OCI-LY1 (cell line): ENCODE measurements around the gene OSBPL5.

Experiments used
- H2AFZ ChIP-seq: fragments of 200-600 bp; sonication (generic), shearing (Covaris generic); 2 replicates; pipeline ENCODE4 v1.6.0; 2014; ENCODE audit warnings: antibody characterized with exemption, mild to moderate bottlenecking, low read length
- H3F3A ChIP-seq: fragments of 200-600 bp; sonication (generic), shearing (Covaris generic); 2 replicates; pipeline ENCODE4 v1.6.0; 2014; ENCODE audit warnings: mild to moderate bottlenecking, antibody characterized with exemption, low read length, moderate library complexity; ENCODE audit not compliant: insufficient read depth
- H3K27ac ChIP-seq: fragments of 200-600 bp; sonication (generic); 2 replicates; pipeline ENCODE4 v1.5.1; 2014; ENCODE audit warnings: low read length, mixed run types, mild to moderate bottlenecking, low read depth; ENCODE audit not compliant: poor library complexity, severe bottlenecking
- H3K27me3 ChIP-seq: fragments of 200-600 bp; sonication (generic); 2 replicates; pipeline ENCODE4 v1.6.0; 2014; ENCODE audit warnings: antibody characterized with exemption, mild to moderate bottlenecking, low read length, moderate library complexity; ENCODE audit not compliant: insufficient read depth
- H3K36me3 ChIP-seq: fragments of 200-600 bp; sonication (generic); 2 replicates; pipeline ENCODE4 v1.6.1; 2014; ENCODE audit warnings: mild to moderate bottlenecking, antibody characterized with exemption, low read length, moderate library complexity, mixed read lengths; ENCODE audit not compliant: insufficient read depth
- H3K4me1 ChIP-seq: fragments of 200-600 bp; sonication (generic); 2 replicates; pipeline ENCODE4 v1.5.1; 2014; ENCODE audit warnings: mild to moderate bottlenecking, low read length, moderate library complexity; ENCODE audit not compliant: insufficient read depth, severe bottlenecking
- H3K4me2 ChIP-seq: fragments of 200-600 bp; sonication (generic), shearing (Covaris generic); 2 replicates; pipeline ENCODE4 v1.6.1; 2014; ENCODE audit warnings: low read length
- H3K4me3 ChIP-seq: fragments of 200-600 bp; sonication (generic); 2 replicates; pipeline ENCODE4 v1.5.1; 2014; ENCODE audit warnings: low read length, low read depth, mild to moderate bottlenecking, mixed read lengths; ENCODE audit not compliant: poor library complexity, severe bottlenecking
- H3K79me2 ChIP-seq: fragments of 200-600 bp; shearing (Covaris generic); 2 replicates; pipeline ENCODE4 v1.6.1; 2016; ENCODE audit warnings: mixed run types, low read length, mixed read lengths; ENCODE audit not compliant: insufficient read depth
- H3K9ac ChIP-seq: fragments of 200-600 bp; sonication (generic), shearing (Covaris generic); 2 replicates; pipeline ENCODE4 v1.6.1; 2014; ENCODE audit warnings: mild to moderate bottlenecking, low read length, mixed read lengths
- H3K9me2 ChIP-seq: fragments of 200-600 bp; sonication (generic), shearing (Covaris generic); 2 replicates; pipeline ENCODE4 v1.6.1; 2014; ENCODE audit warnings: low read depth, mild to moderate bottlenecking, low read length, mixed read lengths
- H3K9me3 ChIP-seq: fragments of 200-600 bp; shearing (Covaris generic); 2 replicates; pipeline ENCODE4 v1.6.1; 2014; ENCODE audit warnings: low read length, mixed read lengths
- H4K20me1 ChIP-seq: fragments of 200-600 bp; sonication (generic), shearing (Covaris generic); 2 replicates; pipeline ENCODE4 v1.6.0; 2016; ENCODE audit warnings: mild to moderate bottlenecking, low read length; ENCODE audit not compliant: insufficient read depth
- CTCF ChIP-seq: fragments of 200-600 bp; sonication (generic), shearing (Covaris generic); IDR thresholded peaks from 2 replicates; pipeline ENCODE4 v1.5.1; 2017; ENCODE audit warnings: mild to moderate bottlenecking, antibody characterized with exemption, low read length, moderate library complexity, mixed read lengths
- EZH2 ChIP-seq: fragments of 200-600 bp; sonication (generic), shearing (Covaris generic); IDR thresholded peaks from 2 replicates; pipeline ENCODE4 v1.8.0; 2017; ENCODE audit warnings: borderline replicate concordance, mixed run types, mild to moderate bottlenecking, antibody characterized with exemption, low read length, moderate library complexity, mixed read lengths

OSBPL5 gene

GRCh38 chr11:3109434-3109833, 55.7 kb downstream of the OSBPL5 start:
- no peaks in the 10 kb centered on the region for H3K9me2 ChIP-seq
- H3K4me1 ChIP-seq: no peaks in the 10 kb centered on the region
- H3K4me3 ChIP-seq: no peak overlapping the region

GRCh38 chr11:3108183-3108721, 56.9 kb downstream of the OSBPL5 start:
- no peaks in the 10 kb centered on the region for H4K20me1 ChIP-seq
- H3K27me3 ChIP-seq: 0 out of 2 replicates have a peak, but pooled peaks cover 9% of the 10 kb centered on the region
- H3K4me2 ChIP-seq: no peak overlapping the region
- no peaks in the 10 kb centered on the region for H3F3A ChIP-seq
- H3K79me2 ChIP-seq: no peaks in the 10 kb centered on the region
- H3K4me3 ChIP-seq: no peak overlapping the region
- H3K4me1 ChIP-seq: no peaks in the 10 kb centered on the region
- TF ChIP-seq EZH2: no peak
- no peak for TF ChIP-seq CTCF
- H3K9me2 ChIP-seq: no peaks in the 10 kb centered on the region
- H3K27ac ChIP-seq: no peak overlapping the region
- H3K9ac ChIP-seq: no peak overlapping the region
- H2AFZ ChIP-seq: no peak overlapping the region
- H3K36me3 ChIP-seq: no peaks in the 10 kb centered on the region
- no peaks in the 10 kb centered on the region for H3K9me3 ChIP-seq

More at GRCh38 chr11:3109434-3109833, 55.7 kb downstream of the OSBPL5 start:
- H4K20me1 ChIP-seq: no peaks in the 10 kb centered on the region
- H3F3A ChIP-seq: no peaks in the 10 kb centered on the region
- 0 out of 2 replicates have a peak, but pooled peaks cover 9% of the 10 kb centered on the region for H3K27me3 ChIP-seq
- no peak overlapping the region for H3K9ac ChIP-seq
- no peak overlapping the region for H3K27ac ChIP-seq
- no peak overlapping the region for H2AFZ ChIP-seq
- no peak overlapping the region for H3K4me2 ChIP-seq
- H3K9me3 ChIP-seq: 0 out of 2 replicates have a peak, but pooled peaks cover 3% of the 10 kb centered on the region
- no peaks in the 10 kb centered on the region; the same call in 1 of the 2 replicates for H3K36me3 ChIP-seq
- no peaks in the 10 kb centered on the region for H3K79me2 ChIP-seq
- TF ChIP-seq EZH2 (no peak), CTCF (no peak)

GRCh38 chr11:3107608-3108182, 57.4 kb downstream of the OSBPL5 start:
- Histone ChIP-seq H3K4me2 (no peak overlapping the region), H3F3A (no peaks in the 10 kb centered on the region), H3K27ac (no peak overlapping the region), H3K4me1 (no peaks in the 10 kb centered on the region), H3K9me3 (no peaks in the 10 kb centered on the region), H3K36me3 (no peaks in the 10 kb centered on the region), H3K9ac (no peak overlapping the region), H3K27me3 (0 out of 2 replicates have a peak, but pooled peaks cover 9% of the 10 kb centered on the region), H3K9me2 (no peaks in the 10 kb centered on the region), H3K79me2 (no peaks in the 10 kb centered on the region), H4K20me1 (no peaks in the 10 kb centered on the region), H3K4me3 (no peak overlapping the region), H2AFZ (no peak overlapping the region)
- TF ChIP-seq EZH2: no peak
- no peak for TF ChIP-seq CTCF
